Right atrium auricular region (tissue), 2 donors: Measurements from ENCODE around the gene MYOM1. TPM values are rescaled to one million over a fixed set of nuclear protein-coding genes. Genes with fewer than 3 reads are reported as not detected.

Source experiments
- DNase-seq: peaks from one replicate; pipeline ENCODE4 v3.0.0-alpha.2; 2019; ENCODE audit warnings: low spot score
- H3K27ac ChIP-seq, 2 donors: fragments of 200-600 bp; sonication (generic); 1 replicate in 1 of 2; 2 replicates in 1 of 2; pipeline ENCODE4 v1.5.1; 2016 to 2019
- H3K27me3 ChIP-seq, 2 donors: fragments of 200-600 bp; sonication (generic); one replicate each; pipeline versions ENCODE4 v1.5.1 to v1.6.0; 2017 to 2019
- H3K36me3 ChIP-seq: fragments of 200-600 bp; sonication (generic); one replicate; pipeline ENCODE4 v1.5.1; 2016
- H3K4me1 ChIP-seq, 2 donors: fragments of 200-600 bp; sonication (generic); one replicate each; pipeline versions ENCODE4 v1.5.1 to v1.6.0; 2017 to 2019
- H3K4me3 ChIP-seq, 2 donors: fragments of 200-600 bp; sonication (generic); 1 replicate in 1 of 2; 2 replicates in 1 of 2; pipeline ENCODE4 v1.5.1; 2017 to 2019; ENCODE audit warnings: mild to moderate bottlenecking in 1 of 2, moderate library complexity in 1 of 2
- H3K9me3 ChIP-seq, 2 donors: fragments of 200-600 bp; sonication (generic); one replicate each; pipeline ENCODE4 v1.5.1; 2019
- total RNA-seq, 2 donors: library from RNA; depleted of rRNA; stranded (reverse); fragments of >200 nt; gene quantifications; one replicate each; pipeline ENCODE4 v1.1.0, GENCODE V29; 2016
- TF ChIP-seq, protein P1 (sequence below), 2 donors: fragments of 200-600 bp; sonication (generic); IDR thresholded peaks; one replicate each; pipeline ENCODE4 v1.5.1; 2019; ENCODE audit warnings: antibody characterized with exemption in 2 of 2

MYOM1 gene
- total RNA-seq, 2 donors from 2014 or later: 357 to 410 TPM

DNA sequence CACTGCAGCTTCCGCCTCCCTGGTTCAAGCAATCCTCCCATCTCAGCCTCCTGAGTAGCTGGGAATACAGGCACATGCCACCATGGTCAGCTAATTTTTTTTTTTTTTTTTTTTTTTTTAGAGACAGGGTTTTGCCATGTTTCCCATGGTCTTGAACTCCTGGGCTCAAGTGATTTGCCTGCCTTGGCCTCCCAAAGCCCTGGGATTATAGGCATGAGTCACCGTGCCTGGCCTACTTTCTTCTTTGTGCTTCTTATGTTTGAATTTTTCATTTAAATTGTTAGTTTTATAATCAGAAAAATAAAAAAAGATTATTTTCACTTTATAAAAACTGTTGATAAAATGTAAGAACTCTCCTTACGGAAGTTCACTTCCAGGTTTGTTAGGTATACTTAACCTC lies 105.3 kb downstream of the MYOM1 start:
- no peak overlapping the region for H3K27ac ChIP-seq
- no peaks in the 10 kb centered on the region for H3K4me1 ChIP-seq
- no peaks in the 10 kb centered on the region for H3K27me3 ChIP-seq
- TF ChIP-seq, protein P1, sequence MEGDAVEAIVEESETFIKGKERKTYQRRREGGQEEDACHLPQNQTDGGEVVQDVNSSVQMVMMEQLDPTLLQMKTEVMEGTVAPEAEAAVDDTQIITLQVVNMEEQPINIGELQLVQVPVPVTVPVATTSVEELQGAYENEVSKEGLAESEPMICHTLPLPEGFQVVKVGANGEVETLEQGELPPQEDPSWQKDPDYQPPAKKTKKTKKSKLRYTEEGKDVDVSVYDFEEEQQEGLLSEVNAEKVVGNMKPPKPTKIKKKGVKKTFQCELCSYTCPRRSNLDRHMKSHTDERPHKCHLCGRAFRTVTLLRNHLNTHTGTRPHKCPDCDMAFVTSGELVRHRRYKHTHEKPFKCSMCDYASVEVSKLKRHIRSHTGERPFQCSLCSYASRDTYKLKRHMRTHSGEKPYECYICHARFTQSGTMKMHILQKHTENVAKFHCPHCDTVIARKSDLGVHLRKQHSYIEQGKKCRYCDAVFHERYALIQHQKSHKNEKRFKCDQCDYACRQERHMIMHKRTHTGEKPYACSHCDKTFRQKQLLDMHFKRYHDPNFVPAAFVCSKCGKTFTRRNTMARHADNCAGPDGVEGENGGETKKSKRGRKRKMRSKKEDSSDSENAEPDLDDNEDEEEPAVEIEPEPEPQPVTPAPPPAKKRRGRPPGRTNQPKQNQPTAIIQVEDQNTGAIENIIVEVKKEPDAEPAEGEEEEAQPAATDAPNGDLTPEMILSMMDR (IDR thresholded peaks at IDR 0.05): no peak
- DNase-seq: no peak
- H3K4me3 ChIP-seq: no peak overlapping the region
- no peaks in the 10 kb centered on the region for H3K9me3 ChIP-seq
- peaks cover 91% of the 10 kb centered on the region for H3K36me3 ChIP-seq

DNA sequence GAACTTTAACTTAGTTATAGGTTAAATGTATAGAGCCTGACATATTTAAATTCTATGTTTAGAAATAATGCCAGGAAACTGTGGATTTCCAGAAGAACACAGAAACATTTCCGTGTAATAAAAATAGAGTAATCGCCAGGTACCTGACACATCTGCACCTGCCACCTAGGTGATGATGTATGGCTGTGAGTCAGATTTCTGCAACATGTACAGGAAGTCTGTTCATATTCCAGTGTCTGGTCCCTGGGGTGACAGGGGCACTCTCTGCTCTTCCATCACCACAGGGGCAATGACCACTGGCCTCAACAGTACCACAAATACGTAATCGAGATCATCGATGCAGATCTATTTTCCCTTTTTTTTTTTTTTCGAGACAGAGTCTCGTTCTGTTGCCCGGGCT lies 105.7 kb downstream of the MYOM1 start:
- H3K36me3 ChIP-seq: peaks cover 86% of the 10 kb centered on the region
- TF ChIP-seq, protein P1 (IDR thresholded peaks at IDR 0.05): no peak
- H3K4me1 ChIP-seq: no peaks in the 10 kb centered on the region
- no peaks in the 10 kb centered on the region for H3K9me3 ChIP-seq
- H3K27ac ChIP-seq: no peak overlapping the region
- no peaks in the 10 kb centered on the region for H3K27me3 ChIP-seq
- DNase-seq: no peak
- H3K4me3 ChIP-seq: no peak overlapping the region

DNA sequence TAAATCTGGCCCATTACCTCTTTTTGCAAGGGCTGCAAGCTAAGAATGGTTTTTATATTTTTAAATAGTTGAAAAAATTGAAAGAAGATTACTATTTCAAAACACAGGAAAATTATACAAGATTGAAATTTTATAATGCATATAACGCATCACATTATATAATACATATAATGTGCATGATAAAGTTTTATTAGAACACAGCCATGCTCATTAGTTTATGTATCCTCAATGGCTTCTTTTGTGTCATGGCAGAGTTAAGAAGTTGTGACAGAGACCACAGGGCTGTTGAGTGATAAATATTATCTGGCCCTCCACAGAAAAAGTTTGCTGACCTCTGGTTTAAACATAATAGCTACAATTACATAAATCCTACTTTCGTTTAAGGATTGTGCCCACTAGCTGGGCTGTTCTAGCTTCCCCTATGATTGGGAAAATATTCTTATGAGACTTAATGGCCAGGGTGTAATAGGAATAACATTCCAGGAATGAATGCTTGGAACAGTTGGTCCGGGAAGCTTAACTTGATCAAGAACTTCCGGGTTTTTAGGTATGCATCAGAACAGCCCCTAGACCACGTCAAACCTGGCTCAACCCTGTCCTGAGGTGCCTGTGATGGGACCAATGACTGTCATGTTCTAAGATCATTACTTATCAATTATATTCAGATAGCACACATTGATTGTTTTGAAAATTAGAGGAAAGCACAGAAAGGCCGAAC lies 108.1 kb downstream of the MYOM1 start:
- Histone ChIP-seq H3K27me3 (no peaks in the 10 kb centered on the region), H3K4me1 (no peaks in the 10 kb centered on the region), H3K36me3 (peaks cover 71% of the 10 kb centered on the region), H3K27ac (no peak overlapping the region), H3K9me3 (no peaks in the 10 kb centered on the region), H3K4me3 (no peak overlapping the region)
- TF ChIP-seq, protein P1 (IDR thresholded peaks at IDR 0.05): no peak
- DNase-seq: no peak

DNA sequence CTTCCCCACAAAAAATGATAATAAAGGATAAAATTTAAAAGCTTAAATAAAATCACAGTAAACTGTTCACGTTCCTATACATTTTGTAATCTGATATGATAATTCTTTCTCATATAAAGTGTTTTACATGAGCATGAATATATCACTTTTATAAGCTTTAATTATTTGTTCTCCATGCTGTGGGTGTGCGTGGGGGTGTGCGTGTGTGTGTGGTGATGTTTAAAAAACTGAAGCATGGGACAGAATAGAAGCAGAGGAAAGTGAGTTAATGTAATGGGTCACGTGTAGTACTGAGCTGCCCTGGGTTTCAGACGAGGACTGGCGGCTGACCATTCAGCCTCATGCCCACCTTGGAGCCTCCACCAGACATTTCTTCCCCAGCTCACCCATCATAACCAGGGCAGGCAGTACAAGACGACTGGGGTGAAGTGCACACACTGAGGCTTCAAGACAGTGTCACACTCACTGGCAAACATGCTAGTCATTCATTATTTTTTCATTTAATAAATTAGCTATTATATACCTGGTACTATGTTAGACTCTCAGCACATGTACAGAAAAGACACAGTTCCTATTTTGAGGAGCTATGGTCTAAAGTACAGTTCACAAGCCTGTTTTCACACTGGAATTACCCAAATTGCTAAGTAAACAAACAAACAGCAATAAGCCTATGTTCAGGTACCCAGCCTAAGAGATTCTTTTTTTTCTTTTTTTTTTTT lies 109.6 kb downstream of the MYOM1 start:
- H3K4me1 ChIP-seq: no peaks in the 10 kb centered on the region
- no peak overlapping the region for H3K27ac ChIP-seq
- no peak overlapping the region for H3K4me3 ChIP-seq
- peaks cover 67% of the 10 kb centered on the region for H3K36me3 ChIP-seq
- no peaks in the 10 kb centered on the region for H3K9me3 ChIP-seq
- TF ChIP-seq, protein P1 (IDR thresholded peaks at IDR 0.05): no peak
- no peaks in the 10 kb centered on the region for H3K27me3 ChIP-seq
- DNase-seq: no peak

DNA sequence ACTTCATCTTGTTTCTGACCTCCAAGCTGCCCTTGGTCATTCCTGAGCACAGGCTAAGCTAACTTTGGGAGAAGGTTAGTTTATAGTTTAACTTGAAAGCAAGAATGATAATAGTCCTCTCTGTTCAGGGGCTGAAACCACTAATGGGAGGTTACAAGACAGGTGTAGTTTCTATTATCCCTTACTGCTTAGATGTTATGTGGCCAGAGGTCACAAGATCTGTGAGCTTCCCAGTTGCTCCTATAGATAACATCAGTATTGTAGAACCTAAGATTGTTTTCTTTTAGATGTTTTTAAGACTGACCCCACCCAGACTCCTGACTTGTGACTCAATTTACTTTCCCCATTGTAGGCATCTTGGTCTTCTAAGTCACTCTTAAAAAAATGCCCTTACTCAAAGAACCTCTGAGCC lies 112.0 kb downstream of the MYOM1 start:
- TF ChIP-seq, protein P1 (IDR thresholded peaks at IDR 0.05): no peak
- Histone ChIP-seq H3K36me3 (peaks cover 53% of the 10 kb centered on the region), H3K4me1 (no peaks in the 10 kb centered on the region), H3K27me3 (no peaks in the 10 kb centered on the region), H3K9me3 (no peaks in the 10 kb centered on the region), H3K27ac (no peak overlapping the region), H3K4me3 (no peak overlapping the region)
- DNase-seq: no peak
